ENCODE data around the gene LMF1. TPM values are rescaled to one million over a fixed set of nuclear protein-coding genes. Genes with fewer than 3 reads are reported as not detected.

LMF1 gene
- total and polyA plus RNA-seq, 2 of the 8 experiments (the other 6 are each of a cell fraction or from before 2014, with no cell fraction given), result 3.5 to 9.1 TPM

- H4K20me1 ChIP-seq (replicated peaks in 1 of 2; ENCODE audit: control insufficient read depth in 1 of 2, insufficient read depth in 2 of 2, low read length in 2 of 2), result peaks cover 0 to 6% of the 10 kb centered on the region in 2 experiments
- TF ChIP-seq CREB1 (IDR thresholded peaks at IDR 0.05) (no peak), RNF2 (IDR thresholded peaks at IDR 0.05; ENCODE audit: borderline replicate concordance, low read depth, low read length, missing control alignments, poor library complexity, severe bottlenecking) (no peak), EGR1 (IDR thresholded peaks at IDR 0.05; ENCODE audit: borderline replicate concordance, low read depth, low read length) (no peak), BACH1 (IDR thresholded peaks at IDR 0.05; ENCODE audit: low read length) (no peak), CTBP2 (IDR thresholded peaks at IDR 0.05; ENCODE audit: borderline replicate concordance, insufficient read depth, insufficient read length, low read length) (no peak), POLR2AphosphoS5 (IDR thresholded peaks at IDR 0.05; ENCODE audit: low read depth, low read length) (no peak), CHD2 (IDR thresholded peaks at IDR 0.05; ENCODE audit: low read length) (no peak), CBX5 (IDR thresholded peaks at IDR 0.05; ENCODE audit: low read depth, low read length) (no peak)
- no peak for DNase-seq (ENCODE audit: low read depth in 1 of 2, low spot score in 2 of 2)
- no peak overlapping the region for H2BK12ac ChIP-seq (ENCODE audit: low read depth, low read length)
- no peak overlapping the region for H3K27ac ChIP-seq (ENCODE audit: low read depth, low read length)
- H2BK20ac ChIP-seq (ENCODE audit: low read length), result no peak overlapping the region
- 0 out of 7 replicates have a peak, but pooled peaks cover 0 to 2% (median 0%) of the 10 kb centered on the region in 4 experiments for H3K27me3 ChIP-seq (replicated peaks in 1 of 4; ENCODE audit: control insufficient read depth in 3 of 4, extremely low read depth in 1 of 4, insufficient read depth in 3 of 4, low read length in 3 of 4)
- peak overlapping the region; percentile 73 for H4K91ac ChIP-seq (replicated peaks; ENCODE audit: insufficient read length, low read length)
- no peak overlapping the region for H3K14ac ChIP-seq (ENCODE audit: insufficient read length)
- H3K9me3 ChIP-seq (ENCODE audit: insufficient read depth in 2 of 2, low read depth in 1 of 2, low read length in 1 of 2), result peaks cover 4 to 16% of the 10 kb centered on the region in 2 experiments; a peak in 3 of 4 replicates
- H3K23me2 ChIP-seq (ENCODE audit: low read depth, low read length), result no peaks in the 10 kb centered on the region
- no peaks in the 10 kb centered on the region for H3K36me3 ChIP-seq (ENCODE audit: control insufficient read depth in 2 of 4, insufficient read depth in 4 of 4, low read length in 3 of 4)
- H2AFZ ChIP-seq (ENCODE audit: low read length), result no peak overlapping the region
- H3K4me2 ChIP-seq (ENCODE audit: insufficient read depth in 1 of 2, low read depth in 2 of 2, low read length in 2 of 2), result no peak overlapping the region; a peak in 1 of 4 replicates
- CTCF ChIA-PET (ENCODE audit: partially characterized antibody), result interaction anchor here (0.9 kb wide), 1 partner anchor 234 kb away, joined by 3 read pairs; no protein-coding TSS in a partner anchor
- peak overlapping the region; percentile 21 for H4K5ac ChIP-seq (ENCODE audit: insufficient read length, low read depth, low read length)
- WGBS, 2 experiments (ENCODE audit: extremely low coverage in 1 of 2, insufficient coverage in 1 of 2, insufficient read length in 1 of 2, insufficient replicate concordance in 2 of 2, low coverage in 1 of 2, low lambda C conversion rate in 2 of 2, missing lambda C conversion rate in 1 of 2), result 75% methylated on average over 12 of the region's 12 CpGs; no CpG with 5 or more reads in 1 of the 2 experiments
- no peaks in the 10 kb centered on the region for H3K79me2 ChIP-seq (ENCODE audit: control insufficient read depth in 1 of 2, insufficient read depth in 2 of 2, low read length in 2 of 2)
- no peak overlapping the region for H2BK15ac ChIP-seq (ENCODE audit: low read length)
- no peak overlapping the region for H3K4me3 ChIP-seq (ENCODE audit: extremely low read depth in 1 of 4, insufficient read depth in 2 of 4, low read depth in 3 of 4, low read length in 4 of 4)
- H2AK5ac ChIP-seq (ENCODE audit: low read depth, low read length), result no peak overlapping the region
- H3K23ac ChIP-seq (ENCODE audit: insufficient read length), result no peak overlapping the region
- H3K9ac ChIP-seq (replicated peaks in 1 of 4; ENCODE audit: extremely low read depth in 1 of 4, low read depth in 3 of 4, low read length in 3 of 4), result no peak overlapping the region
- FAIRE-seq, result no peak
- H4K8ac ChIP-seq (ENCODE audit: extremely low read depth, insufficient read depth, low read length), result peak overlapping the region; percentile 62; the same call in 1 of the 2 replicates
- peaks cover 0 to 14% (median 0%) of the 10 kb centered on the region in 4 experiments; a peak in 2 of 7 replicates for H3K4me1 ChIP-seq (replicated peaks in 1 of 4; ENCODE audit: control insufficient read depth in 3 of 4, insufficient read depth in 4 of 4, low read length in 3 of 4)
- H3K4ac ChIP-seq (replicated peaks; ENCODE audit: insufficient read length, low read depth, low read length), result no peak overlapping the region
- peak overlapping the region; percentile 33 for H2BK120ac ChIP-seq (replicated peaks; ENCODE audit: low read depth, low read length)
- H2BK5ac ChIP-seq (ENCODE audit: low read depth, low read length), result no peak overlapping the region
- no peak overlapping the region for H3K56ac ChIP-seq (replicated peaks; ENCODE audit: insufficient read length, low read depth, low read length)
- H3K79me1 ChIP-seq (ENCODE audit: low read depth, low read length), result no peaks in the 10 kb centered on the region
- H3K18ac ChIP-seq (ENCODE audit: extremely low read depth, low read length), result no peak overlapping the region
- POLR2A ChIA-PET (ENCODE audit: partially characterized antibody), result no interaction called here
Observed at GRCh38 chr16:820748-821147, 150.0 kb downstream of the LMF1 start.

Data from H1 (cell line).